ENCODE data around the gene DOCK3.

DOCK3 gene

DNA sequence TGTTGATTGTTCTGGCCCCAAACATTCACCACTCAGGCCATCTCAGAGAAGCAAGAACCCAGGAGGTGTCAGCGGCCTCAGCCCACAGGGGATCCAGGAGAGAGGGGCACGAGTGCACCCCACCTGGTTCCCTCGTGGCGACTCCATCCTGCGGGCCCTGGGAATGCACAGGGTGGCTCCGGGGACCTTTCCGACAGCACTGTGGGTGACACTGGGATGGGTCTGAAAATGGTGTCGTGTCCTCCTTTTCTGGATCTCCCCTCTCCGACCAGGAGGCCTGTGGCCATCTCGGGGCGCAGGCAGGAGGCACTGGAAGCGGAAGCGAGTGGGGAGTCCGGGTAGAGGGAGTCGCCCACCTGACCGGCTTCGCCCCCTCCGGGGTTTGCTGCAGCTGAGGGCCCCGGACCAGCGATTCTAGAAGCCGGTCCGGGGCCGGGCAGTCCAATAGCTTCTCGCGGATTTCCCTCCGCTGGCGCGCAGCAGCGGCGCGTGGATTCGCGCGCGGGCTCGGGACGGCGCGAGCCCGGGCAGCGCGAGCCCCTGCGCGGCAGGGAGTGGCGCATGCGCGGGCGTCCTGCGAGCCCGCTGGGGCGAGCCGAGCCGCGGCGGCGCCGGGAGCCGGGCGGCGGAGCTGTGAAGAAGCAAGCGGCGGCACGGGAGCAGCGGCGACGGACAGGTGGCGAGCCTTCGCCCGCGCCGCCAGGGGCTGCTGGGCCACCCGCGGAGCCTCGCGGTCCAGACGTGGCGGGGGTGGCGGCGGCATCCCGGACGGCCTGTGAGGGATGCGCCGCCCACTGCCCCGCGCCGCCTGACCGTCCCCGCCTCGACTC is at the start of gene DOCK3:
TSS of gene DOCK3 (plus strand) at position 579 of the 830 bp plus-strand sequence. CDS start 337 bp downstream, outside the sequence.
- DNase-seq (ENCODE audit: low read depth, low spot score): peak; percentile 41

DNA sequence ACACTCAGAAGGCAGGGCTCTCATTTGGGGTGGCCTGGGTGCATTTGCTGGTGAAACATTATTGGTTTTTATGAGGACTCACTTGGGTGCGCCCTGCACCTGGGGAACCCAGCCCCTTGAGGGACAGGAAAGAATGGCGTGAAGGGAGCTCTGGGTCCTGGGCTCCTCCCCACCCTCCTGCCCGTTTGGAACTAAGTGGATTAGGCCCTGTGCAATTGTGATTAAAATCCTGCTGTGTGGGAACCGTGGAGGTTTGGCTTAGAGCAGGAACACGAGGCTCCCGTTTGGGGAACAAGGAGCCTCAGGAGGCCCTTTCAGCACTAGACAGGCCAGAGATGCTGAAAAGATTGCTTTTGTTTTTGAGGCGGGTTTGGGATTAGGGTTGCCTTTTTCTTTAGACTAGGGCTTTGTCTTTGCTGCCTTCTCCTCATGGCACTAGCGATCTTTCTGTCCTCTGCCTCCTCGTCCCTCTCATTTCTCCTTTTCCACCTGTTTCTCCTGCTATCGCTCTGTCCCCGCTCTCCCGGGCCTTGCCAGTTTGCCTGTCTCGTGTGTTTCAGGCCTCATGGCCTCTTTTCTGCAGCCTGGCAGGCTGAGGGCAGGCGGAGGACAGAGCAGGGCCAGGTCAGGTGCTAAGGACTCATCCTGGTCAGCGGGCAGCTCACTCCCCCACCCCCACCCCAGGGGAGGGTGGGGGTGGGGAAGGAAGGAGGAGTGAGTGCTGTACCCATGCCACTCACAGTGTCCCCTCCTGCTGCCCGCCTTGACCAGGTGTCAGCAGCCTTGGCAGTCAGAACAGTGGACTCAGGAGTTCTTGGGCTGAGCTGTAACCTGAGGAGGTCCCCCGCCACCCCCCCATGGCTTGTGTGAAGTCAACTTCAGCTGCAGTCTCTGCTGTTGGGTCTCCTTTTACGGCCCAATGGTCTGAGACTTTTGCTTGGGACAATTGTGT is 49.2 kb upstream of the DOCK3 start:
- DNase-seq (ENCODE audit: low read depth, low spot score): no peak

DNA sequence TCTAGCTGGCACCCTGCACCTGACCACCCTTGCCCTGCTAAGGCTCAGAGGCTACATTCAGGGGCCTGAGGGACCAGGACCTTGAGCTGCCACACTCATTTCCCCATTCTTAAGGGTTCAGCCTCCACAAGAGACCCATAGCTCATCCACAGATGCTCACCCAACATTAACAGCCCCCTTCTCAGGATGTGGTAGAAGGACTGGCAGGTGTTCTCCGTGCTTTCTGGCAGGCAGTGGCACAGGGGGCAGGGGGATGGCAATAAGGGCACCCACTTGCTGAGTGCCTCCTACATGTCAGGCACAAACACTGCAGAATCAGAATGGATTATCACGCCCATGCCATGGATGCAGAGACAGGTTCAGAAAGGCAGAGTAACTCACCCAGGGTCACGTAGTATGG is 48.3 kb upstream of the DOCK3 start:
- no peak for DNase-seq (ENCODE audit: low read depth, low spot score)

DNA sequence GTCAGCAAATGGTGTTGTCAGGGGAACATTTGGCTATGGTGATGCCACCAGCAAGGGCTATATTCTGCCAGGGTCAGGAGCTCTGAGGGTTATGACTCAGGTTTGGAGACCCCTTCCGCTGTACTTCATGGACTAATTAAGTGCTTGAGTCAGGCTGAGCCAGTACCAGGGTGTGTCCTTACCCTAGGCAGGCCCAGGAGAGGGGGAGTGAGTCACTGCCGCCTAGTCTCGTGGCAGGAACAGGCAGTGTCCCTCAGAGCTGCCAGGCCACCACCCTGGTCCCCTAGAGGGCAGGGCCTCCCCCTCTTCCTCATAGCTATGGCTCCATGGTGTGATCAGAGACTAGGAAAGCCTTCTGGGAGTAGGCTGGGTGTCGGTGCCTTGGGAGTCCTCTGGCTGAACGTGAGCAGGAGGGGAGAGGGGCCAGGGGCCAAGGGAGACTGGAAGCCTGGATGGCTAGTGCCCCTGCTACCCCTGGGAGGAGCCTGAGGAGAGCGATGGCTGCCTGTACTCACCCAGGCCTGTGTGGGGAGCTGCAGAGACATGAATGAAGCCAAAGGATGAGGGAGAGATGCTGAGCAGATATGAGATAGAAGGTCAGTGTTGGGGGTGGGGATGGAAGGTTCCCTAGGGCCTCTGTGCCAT is 47.2 kb upstream of the DOCK3 start:
- peak; percentile 79 for DNase-seq (ENCODE audit: low read depth, low spot score)

- DNase-seq (ENCODE audit: low read depth, low spot score): no peak
Observed at GRCh38 chr3:50628601-50629000, 46.1 kb upstream of the DOCK3 start.

GRCh38 chr3:50630394-50630793 is 44.3 kb upstream of the DOCK3 start:
- no peak for DNase-seq (ENCODE audit: low read depth, low spot score)

- DNase-seq (ENCODE audit: low read depth, low spot score): no peak
Observed at GRCh38 chr3:50630877-50631276, 43.9 kb upstream of the DOCK3 start.

- DNase-seq (ENCODE audit: low read depth, low spot score): no peak
Observed at GRCh38 chr3:50632450-50632849, 42.3 kb upstream of the DOCK3 start.

GRCh38 chr3:50633230-50633790 is 41.4 kb upstream of the DOCK3 start:
- DNase-seq (ENCODE audit: low read depth, low spot score): no peak

- DNase-seq (ENCODE audit: low read depth, low spot score): no peak
Observed at GRCh38 chr3:50635066-50635465, 39.7 kb upstream of the DOCK3 start.

- peak; percentile 42 for DNase-seq (ENCODE audit: low read depth, low spot score)
Observed at GRCh38 chr3:50637011-50637410, 37.7 kb upstream of the DOCK3 start.

- DNase-seq (ENCODE audit: low read depth, low spot score): no peak
Observed at GRCh38 chr3:50637945-50638344, 36.8 kb upstream of the DOCK3 start.

DNA sequence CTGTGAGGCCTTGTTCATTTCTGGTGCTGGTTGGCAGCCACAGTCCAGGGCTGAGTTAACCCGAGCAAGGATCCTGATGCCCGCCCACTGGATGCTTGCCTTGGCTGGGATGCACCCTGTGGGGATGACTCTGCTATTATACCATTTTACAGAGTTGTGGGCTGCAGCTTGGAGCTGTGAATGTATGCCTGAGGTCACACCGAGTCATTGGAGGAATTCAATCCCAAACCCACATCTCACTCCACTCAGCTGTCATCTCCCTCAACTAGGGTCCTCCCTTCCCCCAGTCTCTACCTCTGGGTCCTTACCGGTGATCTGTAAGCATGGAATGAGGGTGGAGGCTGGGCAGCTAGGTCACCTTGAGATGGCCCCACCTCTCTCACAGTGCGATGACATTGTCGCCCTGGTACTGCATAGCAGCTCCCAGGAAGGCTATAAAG is 35.7 kb upstream of the DOCK3 start:
- DNase-seq (ENCODE audit: low read depth, low spot score): no peak

DNA sequence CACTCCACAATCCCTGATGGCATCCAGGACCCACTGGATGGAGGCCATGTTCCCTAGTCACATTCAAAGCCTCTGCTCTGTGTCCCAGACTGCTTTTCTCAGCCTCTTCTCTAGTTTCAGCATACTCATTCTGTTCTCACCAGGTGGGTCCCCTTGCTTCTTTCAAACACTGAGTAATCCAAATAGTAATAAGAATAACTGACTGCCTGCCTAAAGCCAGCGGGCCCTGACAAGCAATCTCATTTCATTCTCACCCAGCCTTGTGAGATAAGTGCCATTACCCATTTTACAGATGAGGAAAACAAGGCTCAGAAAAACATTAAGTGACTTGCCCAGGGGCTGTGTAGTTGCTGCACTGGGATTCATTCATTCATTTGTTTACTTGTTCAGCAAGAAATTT is 32.3 kb upstream of the DOCK3 start:
- no peak for DNase-seq (ENCODE audit: low read depth, low spot score)

GRCh38 chr3:50644561-50644960 is 30.2 kb upstream of the DOCK3 start:
- DNase-seq (ENCODE audit: low read depth, low spot score): no peak

GRCh38 chr3:50645378-50645777 is 29.3 kb upstream of the DOCK3 start:
- no peak for DNase-seq (ENCODE audit: low read depth, low spot score)

- peak; percentile 60 for DNase-seq (ENCODE audit: low read depth, low spot score)
Observed at GRCh38 chr3:50648313-50648712, 26.4 kb upstream of the DOCK3 start.

DNA sequence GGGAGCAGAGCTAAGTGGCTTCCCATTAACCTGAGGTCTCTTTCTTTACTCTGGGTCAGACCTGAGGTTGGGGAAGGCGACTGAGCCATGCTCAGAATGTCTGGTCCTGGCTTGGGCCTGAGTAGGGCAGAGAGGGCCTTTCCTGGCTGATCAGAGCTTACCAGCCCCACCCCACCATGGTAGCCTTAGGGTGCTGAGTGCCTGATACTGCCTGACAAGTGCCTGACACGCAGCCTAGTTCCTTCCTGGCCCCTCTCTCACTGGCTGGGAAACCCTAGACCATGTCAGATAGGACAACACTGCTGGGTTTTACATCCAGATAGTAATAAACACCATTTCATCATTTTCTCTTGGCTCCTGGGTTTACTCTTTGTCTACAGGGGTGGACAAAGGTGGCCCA is 25.8 kb upstream of the DOCK3 start:
- no peak for DNase-seq (ENCODE audit: low read depth, low spot score)

DNA sequence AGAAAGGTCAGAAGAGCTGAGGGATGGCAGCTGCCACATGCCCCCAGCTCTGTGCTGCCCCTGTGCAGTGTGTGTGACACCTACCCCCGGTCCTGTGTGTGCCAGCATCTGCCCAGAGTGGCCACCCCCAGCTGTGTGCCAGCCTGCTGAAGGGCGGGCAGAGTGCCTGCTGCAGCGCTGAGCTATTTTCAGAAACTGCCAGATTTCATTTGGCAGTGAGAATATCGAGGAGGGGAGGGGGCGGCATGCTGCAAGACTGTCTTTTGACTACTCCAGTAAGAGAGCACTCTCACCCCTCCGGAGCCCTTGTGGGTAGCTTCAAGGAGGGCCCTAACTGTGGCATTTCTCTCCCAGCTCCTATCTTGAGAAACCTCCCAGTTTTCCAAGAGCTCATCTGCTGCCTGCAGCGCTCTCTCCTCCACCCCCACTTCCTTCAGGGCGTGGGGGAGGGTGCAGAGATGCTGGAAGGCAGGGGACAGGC is 25.2 kb upstream of the DOCK3 start:
- DNase-seq (ENCODE audit: low read depth, low spot score): no peak

- no peak for DNase-seq (ENCODE audit: low read depth, low spot score)
Observed at GRCh38 chr3:50650018-50650417, 24.7 kb upstream of the DOCK3 start.

GRCh38 chr3:50651445-50651844 is 23.3 kb upstream of the DOCK3 start:
- DNase-seq (ENCODE audit: low read depth, low spot score): no peak

Data from ELF-1 (cell line).